ENCODE data around the gene ZNF609. TPM values are rescaled to one million over a fixed set of nuclear protein-coding genes. Genes with fewer than 3 reads are reported as not detected.

The ZNF609 gene
- polyA plus RNA-seq, 4 donors = 33.6 to 37.6 (median 35.7) TPM

- DNase-seq (ENCODE audit: low read depth in 4 of 4, low spot score in 3 of 4) = no peak
Observed at GRCh38 chr15:64706011-64706911, 245.9 kb downstream of the ZNF609 start.

GRCh38 chr15:64710676-64711428 lies 250.5 kb downstream of the ZNF609 start:
- no peak for DNase-seq (ENCODE audit: low read depth in 4 of 4, low spot score in 3 of 4)

- DNase-seq (ENCODE audit: low read depth in 4 of 4, low spot score in 3 of 4) = no peak
Observed at GRCh38 chr15:64712353-64712752, 252.0 kb downstream of the ZNF609 start.

GRCh38 chr15:64713592-64713991 lies 253.2 kb downstream of the ZNF609 start:
- no peak for DNase-seq (ENCODE audit: low read depth in 4 of 4, low spot score in 3 of 4)

GRCh38 chr15:64716452-64716851 lies 256.1 kb downstream of the ZNF609 start:
- no peak for DNase-seq (ENCODE audit: low read depth in 4 of 4, low spot score in 3 of 4)

GRCh38 chr15:64717130-64717529 lies 256.8 kb downstream of the ZNF609 start:
- no peak for DNase-seq (ENCODE audit: low read depth in 4 of 4, low spot score in 3 of 4)

GRCh38 chr15:64717735-64718495 lies 257.5 kb downstream of the ZNF609 start:
- no peak for DNase-seq (ENCODE audit: low read depth in 4 of 4, low spot score in 3 of 4)

- no peak for DNase-seq (ENCODE audit: low read depth in 4 of 4, low spot score in 3 of 4)
Observed at GRCh38 chr15:64720188-64720587, 259.8 kb downstream of the ZNF609 start.

GRCh38 chr15:64730151-64730550 lies 269.8 kb downstream of the ZNF609 start:
- no peak for DNase-seq (ENCODE audit: low read depth in 4 of 4, low spot score in 3 of 4)

GRCh38 chr15:64731012-64731804 lies 270.8 kb downstream of the ZNF609 start:
- peak in 2 of 4 donors; percentile 70 to 73 for DNase-seq (ENCODE audit: low read depth in 4 of 4, low spot score in 3 of 4)

GRCh38 chr15:64731805-64732151 lies 271.4 kb downstream of the ZNF609 start:
- DNase-seq (ENCODE audit: low read depth in 4 of 4, low spot score in 3 of 4) = no peak

GRCh38 chr15:64732156-64732860 lies 271.9 kb downstream of the ZNF609 start:
- DNase-seq (ENCODE audit: low read depth in 4 of 4, low spot score in 3 of 4) = no peak

Other genes with a start within 250 kb of the ZNF609 start
- gene CSNK1G1, start 104.4 kb upstream of the ZNF609 start, polyA plus RNA-seq (ENCODE audit: insufficient read length in 4 of 4) = 10 to 100 TPM; 12.8 to 23.5 (median 21.5) TPM
- gene PCLAF, start 79.1 kb upstream of the ZNF609 start, polyA plus RNA-seq (ENCODE audit: insufficient read length in 4 of 4) = 10 to 100 TPM; 43.8 to 56.7 (median 51.5) TPM
- gene TRIP4, start 72.7 kb upstream of the ZNF609 start, polyA plus RNA-seq (ENCODE audit: insufficient read length in 4 of 4) = 10 to 100 TPM; 38.9 to 45.0 (median 41.7) TPM

Measured in left renal pelvis (tissue), 4 donors.